ENCODE results near the gene MDM1.
A peak's percentile ranks its signal among the peaks of the same experiment; 100 is the strongest.

The MDM1 gene

DNA sequence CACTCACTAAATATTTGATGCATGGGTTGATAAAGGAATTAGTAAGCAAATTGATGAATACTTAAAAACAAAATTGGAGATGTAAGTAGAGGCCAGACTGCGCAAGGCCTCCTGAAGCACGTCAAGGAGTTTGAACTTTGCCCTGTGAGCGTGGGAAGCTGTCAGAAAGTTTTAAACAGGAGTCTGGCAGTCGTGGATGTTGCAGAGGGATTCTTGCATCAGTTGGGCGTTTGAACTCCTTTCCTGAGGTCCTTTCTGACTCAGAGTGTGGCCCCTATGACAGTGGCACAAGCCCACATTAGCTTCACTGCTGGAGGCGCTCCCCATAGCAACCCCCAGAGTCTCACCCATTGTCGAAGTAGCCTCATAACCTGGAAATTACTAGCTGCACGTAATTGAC lies 60.8 kb downstream of the MDM1 start:
- DNase-seq (ENCODE audit: low read depth): peak; percentile 61

DNA sequence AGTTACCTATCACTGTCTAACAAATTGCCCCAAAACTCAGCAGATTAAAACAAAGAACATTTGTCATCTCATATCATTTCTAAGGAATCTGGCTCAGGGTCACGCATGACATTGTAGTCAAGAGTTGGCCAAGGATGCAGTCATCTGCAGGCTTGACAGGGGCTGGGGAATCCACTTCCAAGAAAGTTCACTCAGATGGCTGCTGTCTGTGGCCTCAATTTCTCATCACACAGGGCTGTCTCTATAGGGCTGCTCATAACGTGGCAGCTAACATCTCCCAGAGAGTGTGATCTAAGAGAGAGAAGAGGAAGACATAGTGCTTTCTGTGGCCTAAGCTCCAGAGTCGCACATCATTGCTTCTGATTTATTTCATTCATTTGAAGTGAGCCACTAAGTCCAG lies 61.8 kb downstream of the MDM1 start:
- no peak for DNase-seq (ENCODE audit: low read depth)

GRCh38 chr12:68269779-68270178 lies 62.4 kb downstream of the MDM1 start:
- no peak for DNase-seq (ENCODE audit: low read depth)

- no peak for DNase-seq (ENCODE audit: low read depth)
Measured at GRCh38 chr12:68268967-68269366, 63.2 kb downstream of the MDM1 start.

GRCh38 chr12:68267892-68268396 lies 64.2 kb downstream of the MDM1 start:
- peak; percentile 82 for DNase-seq (ENCODE audit: low read depth)

DNA sequence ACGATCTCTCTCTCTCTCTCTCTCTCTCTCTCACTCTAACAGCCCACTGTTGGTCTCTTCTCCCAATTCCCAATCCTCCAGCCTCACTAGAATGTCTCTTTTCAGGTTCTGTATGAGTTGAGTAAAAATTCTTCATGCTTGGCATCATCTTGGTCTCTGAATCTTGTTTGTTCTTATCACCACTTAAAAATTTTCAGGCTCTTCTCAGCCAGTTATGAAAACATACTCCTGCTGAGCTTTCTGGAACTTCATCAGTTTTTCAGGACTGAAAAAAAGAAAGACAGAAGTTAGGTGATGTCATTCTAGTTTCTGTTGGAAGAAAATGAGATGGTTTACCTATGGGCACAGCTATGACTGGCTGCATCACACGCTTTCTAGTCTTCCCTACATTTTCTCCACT lies 67.3 kb downstream of the MDM1 start:
- DNase-seq (ENCODE audit: low read depth): peak; percentile 61

DNA sequence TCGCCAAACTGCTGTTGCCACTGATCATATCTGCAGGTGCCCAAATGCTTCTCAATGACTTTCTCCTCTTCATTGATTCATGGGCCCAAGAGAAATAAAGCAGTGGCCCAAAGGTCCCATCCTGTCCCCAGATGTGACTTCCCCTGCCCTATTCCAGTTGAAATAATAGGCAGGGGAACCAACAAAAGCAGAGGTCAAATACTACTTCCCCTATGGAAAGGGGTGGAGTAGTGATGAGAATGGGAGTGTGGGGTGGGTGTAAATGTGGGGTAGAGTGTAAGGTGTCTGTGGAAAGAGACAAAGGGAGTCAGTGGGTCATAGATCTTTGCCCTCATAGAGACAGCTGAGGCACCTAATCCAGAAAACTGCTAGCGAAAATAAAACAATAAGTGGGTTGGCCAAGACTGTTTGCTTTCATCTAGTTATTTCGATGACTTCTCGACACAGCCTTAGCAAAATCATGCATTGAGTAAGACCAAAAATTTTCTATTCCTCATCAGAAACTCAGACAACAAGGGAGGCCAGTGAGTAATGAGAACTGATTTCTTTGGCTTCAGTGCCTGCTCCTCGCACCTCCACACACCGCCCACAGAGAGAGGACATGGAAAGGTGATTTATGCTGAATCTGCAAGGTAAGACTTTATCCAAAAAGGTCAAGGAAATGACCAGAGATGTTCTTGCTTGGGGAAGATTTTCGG lies 67.9 kb downstream of the MDM1 start:
- DNase-seq (ENCODE audit: low read depth): peak; percentile 33

GRCh38 chr12:68263366-68263765 lies 68.8 kb downstream of the MDM1 start:
- DNase-seq (ENCODE audit: low read depth): peak; percentile 49

DNA sequence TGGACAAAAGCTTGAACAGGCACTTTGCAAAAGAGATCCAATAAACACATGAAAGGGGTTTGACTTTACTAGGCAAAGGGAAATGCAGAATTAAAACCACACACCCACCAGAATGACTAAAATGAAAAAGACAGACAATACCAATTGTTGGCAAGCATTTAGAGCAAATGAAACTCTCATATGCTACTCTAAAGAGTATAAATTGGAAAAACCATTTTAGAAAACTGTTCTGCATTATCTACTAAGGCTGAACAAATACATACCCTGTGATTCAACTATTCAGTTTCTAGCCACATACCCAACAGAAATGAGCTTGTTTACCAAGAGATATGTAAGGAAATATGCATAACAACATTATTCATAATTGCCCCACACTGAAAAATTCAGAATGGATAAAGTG lies 70.3 kb downstream of the MDM1 start:
- DNase-seq (ENCODE audit: low read depth): no peak

DNA sequence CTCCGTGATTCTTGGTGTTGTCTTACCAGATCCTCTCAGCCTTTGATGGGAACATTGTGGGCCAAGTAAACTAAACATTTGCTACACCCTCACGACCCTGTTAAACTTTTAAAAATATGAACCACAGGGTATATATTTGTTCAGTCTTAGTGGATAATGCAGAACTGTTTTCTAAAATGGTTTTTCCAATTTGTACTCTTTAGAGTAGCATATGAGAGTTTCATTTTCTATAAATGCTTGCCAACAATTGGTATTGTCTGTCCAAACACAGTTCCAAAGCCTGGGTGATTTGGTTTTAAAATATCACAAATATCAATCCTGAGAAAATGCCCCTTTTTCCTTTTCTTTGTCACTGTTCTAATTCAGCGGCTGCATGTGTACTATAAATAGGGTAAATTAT lies 72.0 kb downstream of the MDM1 start:
- DNase-seq (ENCODE audit: low read depth): no peak

- peak; percentile 93 for DNase-seq (ENCODE audit: low read depth)
Measured at GRCh38 chr12:68259318-68259940, 72.7 kb downstream of the MDM1 start.

DNA sequence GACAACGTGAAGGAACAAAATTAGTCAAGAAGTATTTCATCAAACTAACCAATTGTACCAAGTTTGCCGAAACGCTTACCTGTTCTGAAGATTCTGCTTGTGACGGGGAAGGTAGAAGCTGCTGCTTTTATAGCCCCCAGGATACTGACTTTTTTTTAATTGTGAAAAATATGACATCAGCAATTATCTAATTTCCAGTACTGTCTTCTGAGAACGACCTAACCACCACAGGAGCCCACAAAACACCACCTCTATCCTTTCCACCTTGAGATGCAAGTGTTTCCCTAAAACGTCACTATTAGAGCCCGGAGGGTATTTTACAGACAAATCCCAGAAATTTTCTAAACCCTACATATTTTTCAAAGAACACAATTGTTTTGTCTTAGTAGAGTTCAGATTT lies 78.7 kb downstream of the MDM1 start, which contains the start of gene IL22:
TSS of gene IL22 (minus strand) at position 101 of the 400 bp plus-strand sequence. CDS start 156 bp downstream, outside the sequence.
- DNase-seq (ENCODE audit: low read depth): no peak

- DNase-seq (ENCODE audit: low read depth): no peak
Measured at GRCh38 chr12:68252077-68252476, 80.1 kb downstream of the MDM1 start.

DNA sequence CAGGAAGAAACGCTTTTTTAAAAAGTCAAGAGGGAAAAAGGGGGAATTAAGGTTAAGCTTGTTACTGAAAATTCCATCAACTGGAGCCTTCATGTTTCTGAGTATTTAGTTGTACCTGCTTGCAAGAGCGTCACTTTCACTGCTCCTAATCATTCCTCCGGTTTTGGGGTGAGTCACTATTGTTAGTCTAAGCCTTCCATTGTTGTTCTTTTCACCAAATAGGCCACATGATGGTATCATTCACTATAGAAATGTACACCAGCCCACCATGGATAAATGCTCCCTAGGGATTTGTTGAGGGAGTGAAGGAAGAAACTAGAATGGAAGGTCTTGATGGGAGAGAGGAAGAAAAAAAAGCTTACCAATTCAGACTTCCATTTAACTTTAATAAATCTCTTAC lies 81.7 kb downstream of the MDM1 start:
- no peak for DNase-seq (ENCODE audit: low read depth)

- no peak for DNase-seq (ENCODE audit: low read depth)
Measured at GRCh38 chr12:68247785-68248184, 84.4 kb downstream of the MDM1 start.

GRCh38 chr12:68246350-68246749 lies 85.8 kb downstream of the MDM1 start:
- DNase-seq (ENCODE audit: low read depth): no peak

DNA sequence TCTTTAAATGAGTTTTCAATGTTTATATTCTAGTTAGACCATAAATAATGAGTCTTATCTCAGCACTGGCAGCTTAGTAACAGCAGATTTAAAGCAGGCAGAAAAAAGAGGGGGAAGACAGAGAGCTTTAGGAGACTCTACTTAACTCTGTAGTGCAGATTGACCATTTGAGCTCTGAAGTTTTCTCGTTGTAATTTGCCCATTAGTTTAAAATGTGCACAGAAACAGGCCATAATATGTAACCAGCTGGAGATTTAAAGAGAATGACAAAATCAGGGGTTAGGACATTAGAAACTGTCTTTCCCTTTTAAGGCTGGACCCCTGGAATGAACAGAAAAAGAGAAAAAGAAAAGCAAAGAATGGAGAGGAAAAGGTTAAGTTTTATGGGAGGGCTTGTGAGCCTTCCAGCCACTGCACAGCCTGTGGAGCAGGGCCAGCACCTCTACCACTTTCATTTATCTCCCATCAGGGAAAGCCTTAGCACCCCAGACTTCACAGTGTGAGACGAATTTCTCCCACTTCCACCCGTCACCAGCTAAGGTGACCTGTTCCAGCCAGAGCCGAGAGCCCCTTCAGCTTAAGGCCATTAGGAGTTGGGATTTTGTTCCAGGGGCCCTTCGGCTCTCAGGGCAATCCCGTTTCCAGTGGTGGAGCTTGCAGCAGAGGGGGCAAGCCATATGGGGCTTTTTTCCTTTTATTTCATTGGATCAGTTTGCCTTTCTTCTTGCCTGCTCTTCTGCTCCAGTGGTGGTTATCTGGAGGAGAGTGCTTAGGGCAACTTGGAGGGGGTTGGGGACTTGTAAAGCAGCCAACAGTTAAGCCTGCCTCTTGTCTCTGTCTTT lies 86.8 kb downstream of the MDM1 start:
- peak; percentile 13 for DNase-seq (ENCODE audit: low read depth)

Measured in iris pigment epithelial cell (primary cell).